SK-N-SH treated with all-trans-retinoic acid at 6 μM for 48 hours (cell line): ENCODE results near the gene CNTNAP2.

Source experiments
- ESRRG ChIP-seq: fragments of 250-450 bp; sonication (Bioruptor Pico); IDR thresholded peaks from 2 replicates; pipeline ENCODE4 v1.6.1; 2021; ENCODE audit warnings: mild to moderate bottlenecking
- GLIS3 ChIP-seq: fragments of 250-450 bp; sonication (Bioruptor Pico); IDR thresholded peaks from 2 replicates; pipeline ENCODE4 v1.5.0; 2020; ENCODE audit warnings: mild to moderate bottlenecking, moderate library complexity
- ISL1 ChIP-seq: fragments of 250-450 bp; sonication (Bioruptor Pico); IDR thresholded peaks from 2 replicates; pipeline ENCODE4 v2.1.2; 2022; ENCODE audit warnings: mild to moderate bottlenecking, moderate library complexity
- PPARA ChIP-seq: fragments of 250-450 bp; sonication (Bioruptor Pico); IDR thresholded peaks from 2 replicates; pipeline ENCODE4 v1.5.0; 2020; ENCODE audit warnings: mild to moderate bottlenecking, borderline replicate concordance
- TF ChIP-seq, protein P1 (sequence below): fragments of 250-450 bp; sonication (Bioruptor Pico); IDR thresholded peaks from 2 replicates; pipeline ENCODE4 v1.8.0; 2020; ENCODE audit warnings: mild to moderate bottlenecking, moderate library complexity, borderline replicate concordance

DNA sequence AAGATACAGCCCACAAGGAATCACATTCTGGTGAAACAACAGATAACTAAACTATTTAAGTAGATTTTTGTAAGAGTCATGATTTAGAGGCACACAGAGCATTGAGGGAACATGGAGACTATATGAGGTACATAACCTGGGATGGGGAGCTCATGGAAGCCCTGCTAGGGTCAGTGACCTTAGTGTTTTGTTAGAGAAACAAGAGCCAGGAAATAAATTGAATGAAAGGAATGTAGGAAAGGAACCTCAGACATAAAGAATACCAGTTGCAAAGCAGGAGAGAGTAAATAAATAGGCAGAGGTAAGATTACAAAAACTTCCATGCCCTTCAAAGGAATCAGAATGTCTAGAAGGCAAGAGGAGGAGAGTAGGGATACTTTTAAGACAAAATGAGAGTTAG is 1076.9 kb downstream of the CNTNAP2 start:
- TF ChIP-seq, protein P1, sequence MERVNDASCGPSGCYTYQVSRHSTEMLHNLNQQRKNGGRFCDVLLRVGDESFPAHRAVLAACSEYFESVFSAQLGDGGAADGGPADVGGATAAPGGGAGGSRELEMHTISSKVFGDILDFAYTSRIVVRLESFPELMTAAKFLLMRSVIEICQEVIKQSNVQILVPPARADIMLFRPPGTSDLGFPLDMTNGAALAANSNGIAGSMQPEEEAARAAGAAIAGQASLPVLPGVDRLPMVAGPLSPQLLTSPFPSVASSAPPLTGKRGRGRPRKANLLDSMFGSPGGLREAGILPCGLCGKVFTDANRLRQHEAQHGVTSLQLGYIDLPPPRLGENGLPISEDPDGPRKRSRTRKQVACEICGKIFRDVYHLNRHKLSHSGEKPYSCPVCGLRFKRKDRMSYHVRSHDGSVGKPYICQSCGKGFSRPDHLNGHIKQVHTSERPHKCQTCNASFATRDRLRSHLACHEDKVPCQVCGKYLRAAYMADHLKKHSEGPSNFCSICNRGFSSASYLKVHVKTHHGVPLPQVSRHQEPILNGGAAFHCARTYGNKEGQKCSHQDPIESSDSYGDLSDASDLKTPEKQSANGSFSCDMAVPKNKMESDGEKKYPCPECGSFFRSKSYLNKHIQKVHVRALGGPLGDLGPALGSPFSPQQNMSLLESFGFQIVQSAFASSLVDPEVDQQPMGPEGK (CRISPR knock-in tag) = no peak
- no peak for TF ChIP-seq ISL1
- no peak for TF ChIP-seq GLIS3 (CRISPR knock-in tag)
- TF ChIP-seq PPARA = no peak
- no peak for TF ChIP-seq ESRRG (CRISPR knock-in tag)
